Brain microvascular endothelial cell (primary cell): ENCODE data around the gene THSD1.

Experiments
- DNase-seq: peaks from one replicate; pipeline ENCODE4 v3.0.0-alpha.2; 2020
- H3K27ac ChIP-seq: fragments of 250-450 bp; sonication (Bioruptor Pico); 2 replicates; pipeline ENCODE4 v1.5.1; 2020; ENCODE audit warnings: mild to moderate bottlenecking, moderate library complexity
- H3K27me3 ChIP-seq: fragments of 250-450 bp; sonication (Bioruptor Pico); replicated peaks from 2 replicates; pipeline ENCODE4 v1.5.1; 2020; ENCODE audit warnings: mild to moderate bottlenecking
- H3K36me3 ChIP-seq: fragments of 250-450 bp; sonication (Bioruptor Pico); replicated peaks from 2 replicates; pipeline ENCODE4 v1.5.1; 2020; ENCODE audit warnings: mild to moderate bottlenecking
- H3K4me3 ChIP-seq: 2 replicates; pipeline ENCODE4 v1.5.1; 2011; ENCODE audit warnings: low read depth, mild to moderate bottlenecking, control low read depth, low read length, moderate library complexity
- in situ Hi-C: cut with HindIII; loops from 2 replicates; pipeline ENCODE4 v1.10.0; 2017; ENCODE audit warnings: low sequenced_read_pairs, low pct_ligation_motif_present
- TF ChIP-seq, protein P1 (sequence below): IDR thresholded peaks from 2 replicates; pipeline ENCODE4 v1.5.1; 2011; ENCODE audit warnings: low read depth, mild to moderate bottlenecking, moderate library complexity, low read length, control low read depth, inconsistent platforms; ENCODE audit errors: missing control alignments

THSD1 gene

DNA sequence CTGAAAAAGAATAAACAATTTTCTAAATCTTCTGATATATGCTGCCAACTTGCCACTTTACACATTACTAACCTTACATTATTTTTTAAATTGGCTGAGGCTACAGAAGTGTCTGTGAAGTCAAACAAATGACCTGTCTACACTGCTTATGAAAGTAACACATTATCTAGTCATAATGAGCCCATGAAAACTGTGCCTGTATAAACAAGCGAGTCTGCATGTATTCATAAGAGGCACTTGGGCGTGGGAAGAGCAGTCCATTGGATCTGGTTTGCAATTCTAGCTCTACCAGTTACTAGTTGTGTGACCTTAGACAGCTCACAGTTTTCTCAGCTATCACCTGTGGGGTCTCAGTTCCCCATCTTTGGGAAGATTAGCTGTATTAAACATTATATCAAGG lies 41.4 kb upstream of the THSD1 start:
- TF ChIP-seq, protein P1, sequence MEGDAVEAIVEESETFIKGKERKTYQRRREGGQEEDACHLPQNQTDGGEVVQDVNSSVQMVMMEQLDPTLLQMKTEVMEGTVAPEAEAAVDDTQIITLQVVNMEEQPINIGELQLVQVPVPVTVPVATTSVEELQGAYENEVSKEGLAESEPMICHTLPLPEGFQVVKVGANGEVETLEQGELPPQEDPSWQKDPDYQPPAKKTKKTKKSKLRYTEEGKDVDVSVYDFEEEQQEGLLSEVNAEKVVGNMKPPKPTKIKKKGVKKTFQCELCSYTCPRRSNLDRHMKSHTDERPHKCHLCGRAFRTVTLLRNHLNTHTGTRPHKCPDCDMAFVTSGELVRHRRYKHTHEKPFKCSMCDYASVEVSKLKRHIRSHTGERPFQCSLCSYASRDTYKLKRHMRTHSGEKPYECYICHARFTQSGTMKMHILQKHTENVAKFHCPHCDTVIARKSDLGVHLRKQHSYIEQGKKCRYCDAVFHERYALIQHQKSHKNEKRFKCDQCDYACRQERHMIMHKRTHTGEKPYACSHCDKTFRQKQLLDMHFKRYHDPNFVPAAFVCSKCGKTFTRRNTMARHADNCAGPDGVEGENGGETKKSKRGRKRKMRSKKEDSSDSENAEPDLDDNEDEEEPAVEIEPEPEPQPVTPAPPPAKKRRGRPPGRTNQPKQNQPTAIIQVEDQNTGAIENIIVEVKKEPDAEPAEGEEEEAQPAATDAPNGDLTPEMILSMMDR, result no peak
- Histone ChIP-seq H3K27ac (no peak overlapping the region), H3K4me3 (no peak overlapping the region), H3K27me3 (no peaks in the 10 kb centered on the region), H3K36me3 (no peaks in the 10 kb centered on the region)
- DNase-seq, result no peak
- in situ Hi-C loops, result no loop called here

DNA sequence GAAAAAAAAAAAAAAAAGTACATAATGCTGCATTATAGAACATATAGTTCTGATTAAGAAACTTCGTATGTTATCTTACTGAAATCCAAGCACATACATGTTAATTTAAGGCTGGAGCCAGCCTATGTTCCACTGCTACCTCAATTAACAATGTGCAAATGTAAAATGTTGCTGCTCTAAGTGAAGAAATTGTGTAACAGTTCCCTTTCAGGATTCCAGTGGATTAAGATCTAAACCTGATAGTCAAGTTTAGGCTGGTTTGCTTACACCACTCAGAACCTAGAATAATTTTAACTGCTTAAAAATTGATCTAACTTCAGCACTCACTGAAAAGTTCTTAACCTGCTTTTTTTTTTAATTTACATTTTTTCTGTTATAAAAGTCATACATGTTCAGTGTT lies 40.3 kb upstream of the THSD1 start:
- no peak overlapping the region for H3K4me3 ChIP-seq
- no peaks in the 10 kb centered on the region for H3K36me3 ChIP-seq
- no peak for DNase-seq
- no peak overlapping the region for H3K27ac ChIP-seq
- H3K27me3 ChIP-seq, result no peaks in the 10 kb centered on the region
- TF ChIP-seq, protein P1, result no peak
- in situ Hi-C loops, result no loop called here

DNA sequence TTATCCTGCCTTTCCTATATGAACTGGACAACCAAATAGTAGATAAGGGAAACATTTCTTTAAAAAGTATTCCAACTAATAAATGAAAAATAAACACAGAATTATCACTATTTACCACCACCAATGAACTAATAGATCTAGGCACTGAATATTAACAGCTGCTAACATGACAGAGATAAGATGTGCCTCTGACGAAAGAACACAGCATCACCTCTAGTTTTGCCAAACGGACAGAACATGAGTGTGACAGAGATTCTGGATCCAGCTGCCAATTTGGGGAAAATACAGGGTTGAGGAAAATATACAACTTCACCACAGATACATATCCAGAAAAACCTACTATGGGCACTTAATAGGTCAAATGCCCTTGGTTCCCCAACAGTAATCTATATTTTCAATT lies 26.5 kb upstream of the THSD1 start:
- no peak for DNase-seq
- H3K4me3 ChIP-seq, result no peak overlapping the region
- in situ Hi-C loops, result no loop called here
- H3K27ac ChIP-seq, result no peak overlapping the region
- H3K36me3 ChIP-seq, result peaks cover 20% of the 10 kb centered on the region
- no peaks in the 10 kb centered on the region for H3K27me3 ChIP-seq
- TF ChIP-seq, protein P1, result no peak

- in situ Hi-C loops, result no loop called here
These were observed 22.3 kb upstream of the THSD1 start for GRCh38 chr13:52428295-52428694.

DNA sequence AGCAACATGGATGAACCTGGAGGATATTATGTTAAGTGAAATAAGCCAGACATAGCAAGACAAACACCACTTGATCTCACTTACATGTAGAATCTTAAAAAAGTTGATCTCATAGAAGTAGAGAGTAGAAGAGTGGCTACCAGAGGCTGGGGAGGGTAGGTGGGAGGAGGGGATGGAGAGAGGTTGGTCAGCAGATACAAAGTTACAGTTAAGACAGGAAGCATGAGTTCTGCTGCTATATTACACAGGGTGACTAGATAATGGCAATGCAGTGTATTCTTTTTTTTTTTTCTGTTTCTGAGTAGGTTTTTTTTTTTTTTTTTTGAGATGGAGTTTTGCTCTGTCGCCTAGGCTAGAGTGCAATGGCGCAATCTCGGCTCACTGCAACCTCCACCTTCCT lies 15.2 kb upstream of the THSD1 start:
- Histone ChIP-seq H3K27me3 (no peaks in the 10 kb centered on the region), H3K4me3 (no peak overlapping the region), H3K36me3 (peaks cover 30% of the 10 kb centered on the region), H3K27ac (no peak overlapping the region)
- TF ChIP-seq, protein P1, result no peak
- DNase-seq, result no peak
- in situ Hi-C loops, result no loop called here

More at GRCh38 chr13:52428295-52428694, 22.3 kb upstream of the THSD1 start:
- peaks cover 25% of the 10 kb centered on the region for H3K36me3 ChIP-seq
- peak; percentile 43 for DNase-seq
- no peak overlapping the region for H3K4me3 ChIP-seq
- H3K27ac ChIP-seq, result peak overlapping the region; percentile 20
- TF ChIP-seq, protein P1, result no peak
- no peaks in the 10 kb centered on the region for H3K27me3 ChIP-seq

GRCh38 chr13:52419080-52419479 lies 13.1 kb upstream of the THSD1 start:
- Histone ChIP-seq H3K4me3 (no peak overlapping the region), H3K27ac (no peak overlapping the region), H3K27me3 (no peaks in the 10 kb centered on the region), H3K36me3 (peaks cover 25% of the 10 kb centered on the region)
- DNase-seq, result no peak
- in situ Hi-C loops, result no loop called here
- TF ChIP-seq, protein P1, result no peak
